OCI-LY7 (cell line): ENCODE data around the gene VPS18. TPM values are rescaled to one million over a fixed set of nuclear protein-coding genes. Genes with fewer than 3 reads are reported as not detected.

ENCODE experiments used
- BruUV-seq: library from RNA; stranded (reverse); fragments of 400-500 nt; replicated peaks from 2 replicates; lab custom pipeline; 2021; lab: Mats Ljungman, UMichigan
- CTCF ChIA-PET: fragments of 300-600 bp; sonication (Branson Sonifier 250); formaldehyde crosslinking; loops from one replicate; lab custom pipeline; 2022; ENCODE audit warnings: antibody characterized with exemption; ENCODE audit not compliant: unreplicated experiment; lab: Charles Lee
- POLR2A ChIA-PET: fragments of 300-600 bp; sonication (Branson Sonifier 250); formaldehyde crosslinking; loops from one replicate; lab custom pipeline; 2022; ENCODE audit warnings: antibody characterized with exemption; lab: Charles Lee
- DNase-seq: peaks from one replicate; pipeline ENCODE4 v3.0.0-alpha.2; 2015; ENCODE audit warnings: low spot score
- H2AFZ ChIP-seq: fragments of 200-600 bp; sonication (generic), shearing (Covaris generic); 2 replicates; pipeline ENCODE4 v1.6.1; 2014; ENCODE audit warnings: mild to moderate bottlenecking, antibody characterized with exemption, low read length, moderate library complexity
- H3K27ac ChIP-seq: fragments of 200-600 bp; sonication (generic); 2 replicates; pipeline ENCODE4 v1.5.1; 2014; ENCODE audit warnings: mixed run types, low read depth, mild to moderate bottlenecking, moderate library complexity, low read length, inconsistent platforms; ENCODE audit not compliant: poor library complexity, severe bottlenecking
- H3K36me3 ChIP-seq: fragments of 200-600 bp; sonication (generic); 2 replicates; pipeline ENCODE4 v1.6.1; 2014; ENCODE audit warnings: mild to moderate bottlenecking, antibody characterized with exemption, low read length, moderate library complexity, mixed read lengths; ENCODE audit not compliant: insufficient read depth
- H3K4me1 ChIP-seq: fragments of 200-600 bp; sonication (generic); 2 replicates; pipeline ENCODE4 v1.5.1; 2014; ENCODE audit warnings: mild to moderate bottlenecking, low read length; ENCODE audit not compliant: insufficient read depth, poor library complexity, severe bottlenecking
- H3K4me2 ChIP-seq: fragments of 200-600 bp; sonication (generic); 2 replicates; pipeline ENCODE4 v1.6.1; 2014; ENCODE audit warnings: mild to moderate bottlenecking, low read length
- H3K4me3 ChIP-seq: fragments of 200-600 bp; sonication (generic); 2 replicates; pipeline ENCODE4 v1.5.1; 2014; ENCODE audit warnings: mild to moderate bottlenecking, low read depth, low read length; ENCODE audit not compliant: poor library complexity, severe bottlenecking
- H3K79me2 ChIP-seq: fragments of 200-600 bp; sonication (generic); 2 replicates; pipeline ENCODE4 v1.6.1; 2016; ENCODE audit warnings: low read depth, mild to moderate bottlenecking, low read length, moderate library complexity, mixed read lengths; ENCODE audit not compliant: insufficient read depth
- H3K9me2 ChIP-seq: fragments of 200-600 bp; sonication (generic); 2 replicates; pipeline ENCODE4 v1.6.1; 2016; ENCODE audit warnings: mild to moderate bottlenecking, low read length, mixed read lengths; ENCODE audit not compliant: insufficient read depth
- H3K9me3 ChIP-seq: fragments of 200-600 bp; sonication (generic); 2 replicates; pipeline ENCODE4 v1.6.1; 2014; ENCODE audit warnings: mild to moderate bottlenecking, mixed run types, low read length, mixed read lengths
- H4K20me1 ChIP-seq: fragments of 200-600 bp; sonication (generic); 2 replicates; pipeline ENCODE4 v1.6.1; 2014; ENCODE audit warnings: mild to moderate bottlenecking, antibody characterized with exemption, low read length, moderate library complexity, mixed read lengths; ENCODE audit not compliant: insufficient read depth
- EZH2phosphoT487 ChIP-seq: fragments of 200-600 bp; sonication (generic); IDR thresholded peaks from 2 replicates; pipeline ENCODE4 v1.6.1; 2018; ENCODE audit warnings: low read depth, borderline replicate concordance, mild to moderate bottlenecking, mixed run types, antibody characterized with exemption, low read length, moderate library complexity, mixed read lengths
- intact Hi-C: fragments of 100-400 bp; cut with micrococcal nuclease; formaldehyde crosslinking; loops from one replicate; pipeline ENCODE4 v1.10.0; 2022; ENCODE audit not compliant: unreplicated experiment
- total RNA-seq, 2 experiments: library from RNA; depleted of rRNA in 1 of 2; stranded (reverse); fragments of >200 nt in 1 of 2; shearing (Covaris generic) in 1 of 2; gene quantifications; 2 replicates each; pipeline ENCODE4 v1.2.3, GENCODE V29; 2014 to 2022
- TF ChIP-seq, protein P1 (sequence below): fragments of 200-600 bp; sonication (generic); conservative IDR thresholded peaks from 2 replicates; pipeline ENCODE4 v1.5.1; 2014; ENCODE audit warnings: mild to moderate bottlenecking, antibody characterized with exemption, low read length, moderate library complexity, mixed read lengths

Gene VPS18
- total RNA-seq, 2 experiments from 2014 or later, result 24.5 to 30.7 TPM

DNA sequence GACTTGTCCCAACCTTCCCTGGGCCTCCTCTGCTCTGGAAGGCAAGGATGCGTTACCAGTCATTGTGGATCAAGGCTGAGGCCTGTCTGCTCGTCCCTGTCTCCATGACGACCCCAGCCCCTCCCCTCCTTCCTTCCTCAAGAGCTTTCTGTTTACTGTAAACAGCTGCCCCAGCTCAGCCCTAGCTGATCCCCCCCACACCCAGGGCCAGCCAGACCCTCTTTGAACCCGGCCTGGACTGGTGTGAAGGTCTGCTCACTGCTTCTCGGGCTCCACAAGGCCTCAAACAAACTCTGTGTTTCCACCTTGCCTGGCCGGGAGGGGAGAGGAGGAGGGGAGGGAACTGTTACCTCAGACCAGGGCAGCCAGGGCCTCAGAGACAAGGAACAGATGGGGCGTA lies 16.9 kb downstream of the VPS18 start:
- no peaks in the 10 kb centered on the region for H3K9me3 ChIP-seq
- H4K20me1 ChIP-seq, result no peaks in the 10 kb centered on the region
- H3K79me2 ChIP-seq, result no peaks in the 10 kb centered on the region
- H3K4me3 ChIP-seq, result no peak overlapping the region
- ChIA-PET POLR2A (interaction anchor here (1.6 kb wide), 1 partner anchor 42 kb away, joined by 3 read pairs; the partner anchor contains the start of gene CHAC1), CTCF (interaction anchor here (1.0 kb wide), 1 partner anchor 113 kb away, joined by 3 read pairs; no protein-coding TSS in a partner anchor)
- no peak overlapping the region for H3K27ac ChIP-seq
- no peaks in the 10 kb centered on the region for H3K36me3 ChIP-seq
- no peak overlapping the region for H3K4me2 ChIP-seq
- peaks cover 28% of the 10 kb centered on the region for H3K4me1 ChIP-seq
- DNase-seq, result no peak
- no TSS peak for BruUV-seq
- no peaks in the 10 kb centered on the region for H3K9me2 ChIP-seq
- no peak for TF ChIP-seq EZH2phosphoT487
- TF ChIP-seq, protein P1, sequence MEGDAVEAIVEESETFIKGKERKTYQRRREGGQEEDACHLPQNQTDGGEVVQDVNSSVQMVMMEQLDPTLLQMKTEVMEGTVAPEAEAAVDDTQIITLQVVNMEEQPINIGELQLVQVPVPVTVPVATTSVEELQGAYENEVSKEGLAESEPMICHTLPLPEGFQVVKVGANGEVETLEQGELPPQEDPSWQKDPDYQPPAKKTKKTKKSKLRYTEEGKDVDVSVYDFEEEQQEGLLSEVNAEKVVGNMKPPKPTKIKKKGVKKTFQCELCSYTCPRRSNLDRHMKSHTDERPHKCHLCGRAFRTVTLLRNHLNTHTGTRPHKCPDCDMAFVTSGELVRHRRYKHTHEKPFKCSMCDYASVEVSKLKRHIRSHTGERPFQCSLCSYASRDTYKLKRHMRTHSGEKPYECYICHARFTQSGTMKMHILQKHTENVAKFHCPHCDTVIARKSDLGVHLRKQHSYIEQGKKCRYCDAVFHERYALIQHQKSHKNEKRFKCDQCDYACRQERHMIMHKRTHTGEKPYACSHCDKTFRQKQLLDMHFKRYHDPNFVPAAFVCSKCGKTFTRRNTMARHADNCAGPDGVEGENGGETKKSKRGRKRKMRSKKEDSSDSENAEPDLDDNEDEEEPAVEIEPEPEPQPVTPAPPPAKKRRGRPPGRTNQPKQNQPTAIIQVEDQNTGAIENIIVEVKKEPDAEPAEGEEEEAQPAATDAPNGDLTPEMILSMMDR, result no peak
- intact Hi-C loops, result no loop called here
- no peak overlapping the region for H2AFZ ChIP-seq

DNA sequence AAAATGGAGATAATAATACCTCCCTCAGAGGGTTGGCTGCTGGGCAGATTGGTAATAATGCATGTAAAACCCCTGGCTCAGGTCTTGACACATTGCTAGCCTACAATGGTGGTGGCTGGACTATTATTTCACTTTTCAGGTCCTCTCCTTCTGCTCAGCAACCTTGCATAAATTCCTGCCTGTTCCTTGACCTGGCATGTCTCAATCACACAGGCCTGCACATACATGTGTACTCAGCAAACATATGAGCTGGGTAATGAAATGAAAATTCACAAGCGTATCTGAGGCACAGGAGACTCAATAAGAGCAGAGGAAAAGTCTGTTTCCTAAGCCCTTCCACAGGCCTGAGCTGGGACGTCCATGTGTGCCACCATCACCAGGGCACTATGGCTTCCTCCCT lies 17.4 kb downstream of the VPS18 start:
- Histone ChIP-seq H3K9me2 (no peaks in the 10 kb centered on the region), H3K27ac (no peak overlapping the region), H3K4me1 (peaks cover 23% of the 10 kb centered on the region), H3K4me2 (no peak overlapping the region), H3K9me3 (no peaks in the 10 kb centered on the region), H3K79me2 (no peaks in the 10 kb centered on the region), H3K4me3 (no peak overlapping the region), H3K36me3 (no peaks in the 10 kb centered on the region), H2AFZ (no peak overlapping the region), H4K20me1 (no peaks in the 10 kb centered on the region)
- no peak for DNase-seq
- intact Hi-C loops, result no loop called here
- POLR2A ChIA-PET, result interaction anchor here (0.6 to 1.6 kb wide), 3 partner anchors 9 to 41 kb away, joined by 3 read pairs; partner anchors contain the start of gene CHAC1
- CTCF ChIA-PET, result interaction anchor here (1.0 to 1.1 kb wide), 2 partner anchors 54 to 113 kb away, joined by 3 read pairs; no protein-coding TSS in a partner anchor
- BruUV-seq, result no TSS peak
- TF ChIP-seq EZH2phosphoT487, result no peak
- TF ChIP-seq, protein P1, result no peak

DNA sequence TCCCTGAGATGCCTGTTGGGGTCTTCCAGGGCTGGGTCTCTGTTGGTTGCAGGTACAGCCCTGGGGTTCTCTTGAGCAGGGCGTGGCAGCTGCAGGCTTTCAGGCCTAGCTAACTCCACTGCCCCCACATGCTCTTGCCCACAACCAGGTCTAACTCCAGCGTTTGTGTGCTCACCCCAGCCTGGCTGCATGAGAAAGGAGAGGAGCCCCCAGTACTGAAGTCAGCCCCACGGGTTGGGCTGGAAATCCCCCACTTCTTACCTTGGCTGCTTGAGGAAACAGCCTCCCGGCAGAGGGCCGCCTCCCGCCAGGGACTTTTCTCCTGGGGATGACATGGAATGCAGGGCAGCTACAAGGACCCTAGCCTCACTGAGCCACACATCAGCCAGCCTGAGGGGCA lies 18.2 kb downstream of the VPS18 start:
- Histone ChIP-seq H3K27ac (no peak overlapping the region), H3K9me3 (no peaks in the 10 kb centered on the region), H3K79me2 (no peaks in the 10 kb centered on the region), H3K36me3 (no peaks in the 10 kb centered on the region), H3K9me2 (no peaks in the 10 kb centered on the region), H3K4me2 (no peak overlapping the region), H2AFZ (no peak overlapping the region), H3K4me3 (no peak overlapping the region), H4K20me1 (no peaks in the 10 kb centered on the region), H3K4me1 (peaks cover 15% of the 10 kb centered on the region)
- BruUV-seq, result no TSS peak
- TF ChIP-seq EZH2phosphoT487, result no peak
- TF ChIP-seq, protein P1, result no peak
- ChIA-PET CTCF (interaction anchor here (1.1 kb wide), 1 partner anchor 55 kb away, joined by 3 read pairs; no protein-coding TSS in a partner anchor), POLR2A (interaction anchor here (0.6 to 1.6 kb wide), 2 partner anchors 18 to 40 kb away, joined by 3 read pairs; partner anchors contain the start of gene CHAC1)
- DNase-seq, result no peak
- intact Hi-C loops, result no loop called here
